GM12892 (cell line): ENCODE data around the gene ZFHX2.

Source experiments
- POLR2A ChIP-seq: IDR thresholded peaks from 2 replicates; pipeline ENCODE4 v1.6.1; 2011; ENCODE audit warnings: low read depth, low read length, control low read depth
- POLR2AphosphoS5 ChIP-seq: IDR thresholded peaks from 2 replicates; pipeline ENCODE4 v1.6.1; 2011; ENCODE audit warnings: low read depth, low read length, control low read depth
- TAF1 ChIP-seq: IDR thresholded peaks from 2 replicates; pipeline ENCODE4 v1.6.1; 2011; ENCODE audit warnings: low read depth, mild to moderate bottlenecking, control low read depth, low read length, borderline replicate concordance

- TF ChIP-seq TAF1 (no peak), POLR2A (no peak), POLR2AphosphoS5 (no peak)
Measured at GRCh38 chr14:23514644-23514957, 37.0 kb downstream of the ZFHX2 start.
